Cerebellar nuclear complex (tissue), 1 donor: ENCODE data around the gene CFI.
A peak's percentile ranks its signal among the peaks of the same experiment; 100 is the strongest.

Source experiments
- DNase-seq, 2 experiments: peaks; one replicate each; lab custom pipeline; 2025; lab: John Stamatoyannopoulos, UW

CFI gene

DNA sequence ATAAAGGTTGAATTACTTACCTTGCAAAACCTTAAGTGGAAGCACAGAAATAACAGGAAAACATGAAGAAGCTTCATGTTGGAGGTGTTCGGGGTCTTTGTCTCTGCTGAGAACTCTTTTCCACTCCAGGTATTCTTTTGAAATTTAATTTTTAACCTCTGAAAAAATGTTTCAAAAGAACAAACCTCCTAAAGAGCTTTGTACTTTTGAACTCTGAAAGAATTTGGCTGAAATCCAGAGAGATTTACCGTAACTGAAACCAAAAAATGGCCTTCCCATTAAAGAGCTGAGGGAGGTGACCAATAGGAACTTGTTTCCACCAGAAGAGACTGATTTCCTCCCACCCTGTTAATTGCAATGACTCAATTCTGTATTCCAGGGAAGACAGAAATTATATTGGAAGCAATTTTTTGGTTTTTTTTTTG lies at the start of gene CFI:
TSS of gene CFI (minus strand) at position 105 of the 425 bp plus-strand sequence. CDS start at position 77, 28 bp downstream.
- DNase-seq, result no peak

DNA sequence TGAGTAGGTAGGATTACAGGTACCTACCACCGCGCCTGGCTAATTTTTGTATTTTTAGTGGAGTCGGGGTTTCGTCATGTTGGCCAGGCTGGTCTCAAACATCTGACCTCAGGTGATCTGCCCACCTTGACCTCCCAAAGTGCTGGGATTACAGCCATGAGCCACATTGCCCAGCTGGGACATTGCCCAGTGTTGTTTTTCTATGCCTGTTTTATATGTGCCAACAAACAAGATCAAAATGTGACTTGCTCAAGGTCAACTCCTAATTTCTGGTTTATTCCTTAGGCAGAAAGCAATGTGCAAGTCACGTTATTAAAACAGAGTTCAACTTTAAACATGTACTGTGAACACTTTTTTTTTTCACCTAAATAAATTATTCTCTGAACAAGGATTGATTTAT lies 48.8 kb upstream of the CFI start:
- DNase-seq, result no peak

DNA sequence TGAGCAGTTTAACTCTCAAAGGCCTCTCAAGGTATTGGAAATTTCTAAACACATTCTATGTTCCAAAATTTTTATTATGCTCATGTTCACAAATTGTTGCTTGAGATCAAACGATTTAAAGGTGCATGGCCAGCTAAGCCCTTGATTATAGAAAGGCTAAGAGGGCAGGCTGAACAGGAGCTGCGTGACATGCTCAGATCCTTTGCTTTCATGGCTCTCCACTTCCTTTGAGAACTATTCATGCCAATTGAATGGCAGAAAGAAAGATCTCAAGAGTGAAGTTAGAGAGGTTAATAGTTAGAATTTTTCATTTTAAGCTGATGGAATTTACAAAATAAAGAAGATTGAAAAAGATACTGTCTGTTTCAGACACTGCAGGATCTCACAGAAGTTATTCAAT lies 46.7 kb upstream of the CFI start:
- no peak for DNase-seq

DNA sequence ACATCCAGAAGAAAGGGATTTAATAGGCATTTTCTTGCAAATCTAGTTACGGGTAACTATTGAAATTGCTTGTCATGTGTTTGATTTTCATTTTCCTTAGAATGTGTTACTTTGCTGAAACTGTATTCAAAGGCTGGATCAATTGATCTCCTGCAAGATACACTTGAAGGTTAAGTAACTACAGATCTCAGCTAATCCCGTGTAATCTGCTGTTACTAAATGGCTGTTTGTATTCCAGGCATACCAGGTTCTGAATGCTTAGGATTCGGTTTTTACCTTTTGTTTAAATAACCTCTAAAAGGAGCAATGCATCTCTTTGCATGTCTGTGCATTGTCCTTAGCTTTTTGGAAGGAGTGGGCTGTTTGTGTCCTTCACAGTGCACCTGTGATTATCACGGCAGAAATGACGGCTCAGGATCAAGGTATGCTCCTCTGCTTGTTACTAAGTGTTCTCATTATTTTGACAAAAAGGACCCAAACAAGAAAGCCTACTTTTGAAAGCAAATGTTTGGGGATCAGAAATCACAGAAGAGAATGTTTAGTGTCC lies 46.2 kb upstream of the CFI start, which contains the start of gene LRIT3:
TSS of gene LRIT3 (plus strand) at position 212 of the 547 bp plus-strand sequence. CDS start at position 307, 95 bp downstream.
- no peak for DNase-seq

DNA sequence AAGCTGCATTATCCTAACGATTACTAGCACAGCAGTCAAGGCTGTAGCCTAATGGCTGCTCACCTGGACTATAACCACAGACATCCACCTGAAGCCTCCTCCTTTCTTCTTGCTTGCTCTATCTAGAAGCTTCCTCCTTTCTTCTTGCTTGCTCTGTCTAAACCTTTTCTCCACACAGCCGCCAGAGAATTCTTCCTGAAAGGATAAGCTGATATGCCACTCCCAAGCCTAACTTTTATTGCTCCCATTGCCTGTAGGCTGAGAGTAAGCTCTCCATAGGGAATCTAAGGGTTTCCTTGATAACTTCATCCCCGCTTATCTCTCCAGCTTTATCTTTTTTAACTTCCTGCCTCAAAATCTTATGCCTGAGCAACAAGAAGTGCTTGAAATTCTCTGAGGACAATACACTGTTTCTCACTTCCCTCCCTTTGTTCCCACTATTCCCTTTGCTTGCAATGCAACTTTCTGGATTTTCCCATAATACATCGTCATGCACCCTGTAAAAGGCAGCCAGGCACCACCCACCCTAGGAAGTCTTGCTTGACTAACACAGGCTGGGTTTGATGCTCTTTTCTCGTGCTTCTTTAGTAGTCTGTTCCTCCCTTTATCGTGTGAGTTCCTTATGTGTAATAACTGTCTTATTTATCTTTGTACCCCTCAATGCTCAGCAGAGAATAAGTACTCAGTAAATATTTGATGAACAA lies 44.7 kb upstream of the CFI start:
- DNase-seq, result no peak

DNA sequence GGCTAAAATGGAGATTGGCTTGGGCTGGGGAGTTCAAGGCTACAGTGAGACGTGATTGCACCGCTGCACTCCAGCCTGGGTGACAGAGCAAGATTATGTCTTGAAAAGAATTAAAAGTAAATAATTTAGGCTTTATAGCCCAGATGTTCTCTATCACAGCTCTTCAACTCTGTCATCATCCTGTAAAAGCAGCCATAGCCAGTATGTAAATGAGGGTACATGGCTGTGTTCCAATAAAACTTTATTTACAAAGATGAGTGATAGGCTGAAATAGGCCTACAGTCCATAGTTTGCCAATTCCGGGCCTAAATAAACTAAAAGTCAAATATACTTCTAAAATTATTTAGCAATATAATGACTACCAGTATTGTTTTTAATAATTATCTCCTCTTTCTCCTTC lies 35.2 kb upstream of the CFI start:
- no peak for DNase-seq

DNA sequence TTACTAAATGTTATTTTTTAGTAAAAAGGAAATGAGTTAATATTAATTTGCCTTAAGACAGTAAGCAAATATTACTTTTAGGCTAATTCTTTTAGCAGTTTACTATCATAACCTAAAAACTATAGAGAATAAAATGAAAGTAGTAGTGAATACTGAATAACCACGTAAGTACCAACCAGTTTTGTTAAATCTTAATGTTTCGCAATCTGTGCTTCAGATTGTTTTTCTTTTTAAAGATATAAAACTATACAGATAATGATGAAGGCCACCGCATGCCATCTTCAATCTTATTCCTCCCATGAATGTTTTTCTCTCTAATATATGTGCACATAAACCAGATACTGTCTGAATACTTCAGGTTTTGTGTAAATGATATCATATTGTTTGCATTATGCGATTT lies 32.0 kb upstream of the CFI start:
- no peak for DNase-seq

DNA sequence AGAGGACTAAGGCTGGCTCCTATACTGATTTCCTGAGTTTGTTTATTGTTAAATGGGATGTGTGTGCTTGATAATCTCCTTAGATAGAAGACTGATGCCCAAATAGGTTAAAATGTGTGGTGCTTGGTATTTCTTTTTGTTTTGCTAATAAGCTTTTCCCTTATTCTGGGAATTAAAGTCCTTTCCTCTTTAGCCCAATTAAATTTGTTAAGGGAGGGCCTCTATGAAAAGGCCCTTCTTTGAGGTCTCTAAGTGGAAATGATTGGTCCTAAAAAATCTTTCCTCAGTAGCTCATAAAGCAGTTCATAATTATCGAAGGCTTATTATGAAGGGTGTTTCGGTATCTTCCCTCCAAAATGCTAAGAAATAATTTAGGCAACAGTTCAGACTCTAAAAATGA lies 25.9 kb upstream of the CFI start, which contains the start of gene RRH:
TSS of gene RRH (plus strand) at position 301 of the 400 bp plus-strand sequence. CDS start at position 357, 56 bp downstream.
- DNase-seq, result no peak

DNA sequence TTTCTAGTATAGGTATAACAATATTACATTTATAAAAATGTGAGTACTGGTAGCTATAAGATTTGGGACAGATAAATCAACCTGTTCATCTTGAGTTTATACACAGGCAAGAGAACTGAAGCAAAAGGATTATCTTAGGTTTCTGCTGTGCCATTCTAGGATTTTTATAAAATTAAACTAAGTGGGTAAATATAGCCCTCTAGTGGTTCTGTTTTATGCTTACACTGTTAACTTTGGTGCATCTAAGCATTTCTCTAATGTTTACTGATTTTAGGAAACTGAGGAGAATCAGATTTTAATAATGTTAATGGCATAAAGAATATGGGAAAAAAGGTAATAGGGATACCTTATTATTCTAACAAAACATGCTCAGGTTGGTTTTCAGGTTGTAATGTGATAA lies 24.9 kb upstream of the CFI start:
- no peak for DNase-seq

DNA sequence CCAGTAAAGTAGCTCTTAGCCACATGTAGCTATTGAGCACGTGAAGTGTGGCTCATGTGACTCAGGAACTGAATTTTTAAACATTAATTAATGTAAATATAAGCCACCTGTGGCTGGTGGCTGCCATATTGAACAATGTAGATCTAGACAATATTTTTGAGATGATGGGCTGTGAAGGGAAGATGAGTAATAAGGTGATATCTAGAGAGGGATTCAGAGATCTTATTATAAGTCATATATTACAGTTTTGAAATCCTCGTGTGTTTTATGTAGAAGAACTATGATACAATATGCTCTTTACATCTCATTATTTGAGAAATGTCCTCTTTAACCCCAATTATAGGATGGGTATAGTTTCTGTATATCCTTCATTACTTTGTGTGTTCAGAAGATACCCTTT lies 19.4 kb upstream of the CFI start:
- no peak for DNase-seq

DNA sequence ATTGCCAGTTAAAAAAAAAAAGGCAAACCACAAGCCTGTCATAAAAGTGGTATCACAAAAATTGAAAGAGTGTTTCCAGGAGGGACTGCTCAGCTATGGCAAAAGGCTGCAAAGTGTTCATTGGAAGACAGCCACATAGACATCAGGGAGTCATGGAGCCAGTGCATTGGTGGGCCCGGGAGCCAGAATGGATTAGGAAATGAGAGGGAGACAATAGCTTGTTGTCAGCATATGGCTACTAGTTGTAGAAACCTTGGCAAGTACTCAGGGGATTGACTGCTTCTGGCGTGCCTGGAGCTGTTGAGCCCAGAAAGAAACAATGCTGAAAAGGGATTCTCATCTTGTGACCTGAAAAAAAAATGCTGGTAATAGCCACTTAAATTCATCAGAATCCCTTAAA lies 18.8 kb upstream of the CFI start:
- DNase-seq, result no peak

DNA sequence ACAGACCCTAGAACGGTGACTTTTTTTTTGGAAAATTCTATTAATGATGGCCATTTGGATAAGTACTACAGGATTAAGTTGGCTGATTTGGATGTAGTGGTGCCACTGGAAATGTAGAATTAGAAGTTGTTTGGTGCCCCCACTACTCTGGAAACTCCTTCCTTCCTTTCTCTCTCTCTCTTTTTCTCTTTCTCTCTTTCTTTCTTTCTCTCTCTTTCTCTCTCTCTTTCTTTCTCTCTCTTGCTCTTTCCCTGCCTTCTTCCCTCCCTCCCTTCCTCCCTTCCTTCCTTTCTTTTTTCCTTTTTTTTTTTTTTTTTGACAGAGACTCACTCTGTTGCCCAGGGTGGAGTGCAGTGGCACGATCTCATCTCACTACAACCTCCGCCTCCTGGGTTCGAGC lies 16.5 kb upstream of the CFI start:
- DNase-seq, result no peak

DNA sequence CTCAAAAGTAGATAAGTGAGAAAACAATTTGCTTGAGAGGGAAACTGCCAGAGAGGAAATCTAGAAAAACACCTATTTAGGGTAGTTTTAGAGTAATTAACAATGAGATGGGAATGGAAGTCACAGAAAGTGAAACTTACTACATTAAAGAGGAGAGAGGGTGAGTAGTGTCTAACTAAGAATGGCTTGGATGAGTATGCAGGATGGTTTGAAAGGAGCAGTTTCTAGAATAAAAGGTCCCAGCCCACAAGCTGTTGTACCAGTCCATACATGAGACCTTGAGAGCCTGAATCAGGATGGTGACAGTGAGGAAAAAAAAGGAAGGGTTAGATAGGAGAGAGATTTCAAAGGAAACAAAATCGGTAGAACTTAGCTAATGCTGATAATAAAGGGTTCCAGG lies 15.1 kb upstream of the CFI start:
- DNase-seq, result no peak

DNA sequence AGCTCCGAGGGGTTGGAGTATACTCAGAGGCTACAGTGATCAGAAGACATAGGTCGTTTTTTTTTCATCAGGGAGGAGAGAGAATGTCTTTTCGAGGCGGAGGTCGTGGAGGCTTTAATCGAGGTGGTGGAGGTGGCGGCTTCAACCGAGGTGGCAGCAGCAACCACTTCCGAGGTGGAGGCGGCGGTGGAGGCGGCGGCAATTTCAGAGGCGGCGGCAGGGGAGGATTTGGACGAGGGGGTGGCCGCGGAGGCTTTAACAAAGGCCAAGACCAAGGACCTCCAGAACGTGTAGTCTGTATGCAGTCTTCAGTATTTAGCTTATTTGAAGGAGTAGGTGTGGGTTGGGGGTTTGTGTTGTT lies 14.3 kb upstream of the CFI start:
- no peak for DNase-seq

DNA sequence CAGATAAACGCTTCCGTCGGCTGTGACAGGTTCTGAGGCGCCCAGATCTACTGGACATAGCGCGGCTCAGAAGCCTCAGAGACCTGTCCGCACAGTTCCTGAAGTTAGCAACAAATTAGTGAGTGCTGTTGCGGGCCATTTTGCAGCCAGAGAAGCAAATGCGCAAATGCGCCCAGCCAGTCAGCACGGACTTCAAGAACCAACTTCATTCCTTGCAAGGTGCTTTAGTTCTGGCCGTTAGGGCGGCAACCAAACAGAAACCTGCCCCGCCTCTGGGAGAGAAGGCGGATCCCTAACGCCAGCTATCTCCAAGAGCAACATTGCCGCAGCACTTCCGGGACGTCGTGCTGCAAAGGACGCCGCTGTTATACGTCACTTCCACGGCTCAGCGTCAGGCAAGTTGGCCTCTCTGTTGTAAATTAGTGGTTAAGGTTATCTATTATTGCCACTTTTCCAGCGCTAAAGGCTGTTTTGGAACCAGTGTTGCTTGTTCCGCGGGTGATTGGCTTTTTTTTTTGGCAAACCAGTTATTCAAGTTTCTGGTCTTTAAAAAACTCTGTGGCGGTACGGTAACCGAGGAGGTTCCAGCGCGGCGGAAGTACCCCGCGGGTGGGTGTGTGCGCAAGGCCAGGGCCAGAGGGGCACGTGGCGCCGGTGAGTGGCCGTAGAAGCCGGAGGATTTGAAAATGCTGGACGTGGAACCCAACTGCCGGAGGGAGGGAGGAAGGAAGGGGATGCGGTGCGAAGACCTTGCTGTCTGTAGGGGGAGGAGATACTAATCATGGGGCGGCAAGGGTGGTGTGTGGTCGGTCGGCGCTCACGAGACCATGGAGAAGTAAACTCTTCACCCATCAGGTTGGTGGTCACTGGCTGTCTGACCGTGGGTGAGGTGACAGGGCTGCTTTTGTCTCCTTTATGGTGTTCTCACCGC lies 13.6 kb upstream of the CFI start, which contains the start of gene GAR1:
TSS of gene GAR1 (plus strand) at position 612 of the 931 bp plus-strand sequence. CDS start 403 bp downstream, outside the sequence.
- peak; percentile 42 to 70 for DNase-seq

DNA sequence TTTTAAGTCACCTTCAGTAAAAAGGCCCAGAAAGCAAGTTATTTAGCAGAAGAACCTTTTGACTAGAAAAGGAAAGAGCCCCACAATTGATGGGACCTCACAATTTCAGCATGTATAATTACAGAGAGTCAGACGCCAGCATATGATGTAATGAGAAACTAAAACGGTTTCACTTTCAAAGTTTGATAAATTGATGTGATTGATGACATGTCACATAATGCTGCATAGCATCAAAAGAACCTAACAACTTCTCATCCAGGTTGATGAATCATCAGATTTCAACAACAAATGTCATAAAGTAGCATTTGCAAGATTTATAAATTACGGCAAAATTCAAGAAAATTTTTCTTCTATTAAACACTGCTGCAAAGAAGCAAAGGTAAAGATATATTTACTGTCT lies 9.9 kb upstream of the CFI start:
- no peak for DNase-seq

DNA sequence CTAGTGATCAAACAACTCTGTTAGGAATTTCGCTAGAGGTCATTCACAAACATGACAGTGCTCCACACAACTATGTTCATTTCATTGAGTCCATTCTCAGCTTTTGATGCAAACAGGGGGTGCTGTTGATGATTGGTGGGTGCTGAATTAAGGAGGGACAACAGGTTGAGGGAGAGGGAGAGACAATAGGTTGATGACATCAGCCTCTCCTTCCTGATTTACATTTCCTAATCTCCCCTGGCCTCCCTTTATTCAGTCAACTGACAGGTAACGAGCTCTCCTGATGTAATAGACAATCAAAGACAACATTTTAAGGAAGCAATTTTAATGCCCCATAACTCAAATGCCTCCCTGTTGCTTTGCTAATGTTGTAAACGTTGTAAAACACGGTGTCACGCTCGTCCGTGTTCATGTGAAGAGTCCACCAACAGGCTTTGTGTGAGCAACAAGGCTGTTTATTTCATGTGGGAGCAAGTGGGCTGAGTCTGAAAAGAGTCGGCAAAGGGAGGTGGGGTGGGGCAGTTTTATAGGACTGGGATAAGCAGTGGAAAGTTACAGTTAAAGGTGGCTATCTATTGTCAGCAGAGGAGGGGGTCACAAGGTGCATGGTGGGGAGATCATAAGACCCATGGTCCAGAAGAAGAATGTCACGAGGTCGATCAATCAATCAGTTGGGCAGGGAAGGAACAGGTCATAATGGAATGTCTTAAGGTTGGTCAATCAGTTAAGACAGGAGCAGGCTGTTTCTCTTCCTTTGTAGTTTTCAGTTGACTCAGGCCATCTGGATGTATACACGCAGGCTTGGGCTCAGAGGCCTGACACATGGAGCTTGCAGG lies 9.0 kb upstream of the CFI start:
- no peak for DNase-seq

DNA sequence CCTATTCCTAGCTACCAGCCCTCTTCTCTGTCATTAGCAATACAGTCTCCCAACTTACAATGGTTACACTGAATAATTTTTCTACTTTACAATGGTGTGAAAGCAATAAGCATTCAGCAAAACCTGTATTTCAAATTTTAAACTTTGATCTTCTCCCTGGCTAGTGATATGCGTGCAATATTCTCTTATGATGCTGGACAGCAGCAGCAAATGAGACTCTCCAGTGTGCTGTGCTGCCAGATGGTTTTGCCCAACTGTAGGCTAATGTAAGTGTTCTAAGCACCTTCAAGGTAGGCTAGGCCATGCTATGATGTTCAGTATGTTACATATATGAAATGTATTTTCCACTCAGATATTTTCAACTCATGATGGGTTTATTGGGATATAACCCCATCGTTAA lies 7.9 kb upstream of the CFI start:
- no peak for DNase-seq

DNA sequence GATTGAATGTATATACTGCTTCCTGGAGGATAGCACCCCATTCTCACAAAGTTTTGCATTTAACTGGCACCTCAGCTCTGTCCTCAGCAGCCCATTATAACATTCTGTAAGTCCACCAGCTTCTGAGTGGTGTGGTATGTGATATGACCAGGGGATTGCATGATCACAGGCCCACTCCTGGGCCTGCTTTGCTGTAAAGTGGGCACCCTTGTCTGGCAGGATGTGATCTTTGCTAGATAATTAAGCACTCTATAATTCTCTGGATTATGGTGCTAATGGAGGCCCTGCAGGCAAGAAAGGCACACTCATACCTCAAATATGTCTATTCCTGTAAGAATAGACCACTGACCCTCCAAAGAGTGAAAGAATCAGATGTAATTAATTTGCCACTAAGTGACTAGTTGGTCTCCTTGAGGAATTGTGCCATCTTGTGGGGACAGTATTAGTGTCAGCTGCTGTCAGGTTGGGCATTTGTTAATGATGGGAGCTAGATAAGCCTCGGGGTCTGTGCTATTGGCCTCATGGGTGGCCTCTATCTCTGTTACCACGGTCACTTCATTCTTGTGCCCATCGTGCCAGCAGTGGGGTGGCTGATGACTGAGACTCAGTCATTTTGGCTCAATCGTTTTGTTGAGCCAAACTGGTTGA lies 2.2 kb upstream of the CFI start:
- no peak for DNase-seq

DNA sequence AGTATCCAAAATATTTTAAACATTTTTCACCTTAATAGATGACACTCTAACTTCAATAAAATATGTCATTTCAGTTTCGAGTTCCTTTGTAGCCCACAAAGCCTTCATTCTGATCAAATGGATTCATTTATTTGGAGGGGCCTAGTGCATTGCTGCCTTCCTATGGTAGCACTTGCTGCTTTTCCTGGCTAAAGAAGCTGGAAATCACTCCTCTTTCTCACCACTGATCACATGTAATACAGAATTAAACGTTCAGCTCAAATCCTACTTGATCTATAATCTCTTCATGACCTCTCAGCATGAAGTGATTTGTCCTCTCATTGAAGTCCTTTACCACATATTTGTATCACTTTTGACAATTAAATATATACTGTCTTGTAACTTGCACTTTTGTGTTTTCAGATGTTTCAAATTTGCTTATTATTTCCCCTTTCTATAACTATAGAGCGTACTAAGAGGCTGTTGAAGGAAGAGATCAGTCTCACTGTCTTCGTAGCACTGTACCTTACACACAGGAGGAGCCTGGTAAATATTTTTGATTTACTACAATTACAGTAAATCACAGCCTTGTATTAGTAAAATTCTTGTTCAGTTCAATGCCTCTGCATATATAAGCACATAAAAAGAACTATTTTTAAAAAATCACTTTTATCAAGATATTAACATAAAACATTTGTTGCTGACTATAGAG lies 555 bp downstream of the CFI start:
- DNase-seq, result no peak

DNA sequence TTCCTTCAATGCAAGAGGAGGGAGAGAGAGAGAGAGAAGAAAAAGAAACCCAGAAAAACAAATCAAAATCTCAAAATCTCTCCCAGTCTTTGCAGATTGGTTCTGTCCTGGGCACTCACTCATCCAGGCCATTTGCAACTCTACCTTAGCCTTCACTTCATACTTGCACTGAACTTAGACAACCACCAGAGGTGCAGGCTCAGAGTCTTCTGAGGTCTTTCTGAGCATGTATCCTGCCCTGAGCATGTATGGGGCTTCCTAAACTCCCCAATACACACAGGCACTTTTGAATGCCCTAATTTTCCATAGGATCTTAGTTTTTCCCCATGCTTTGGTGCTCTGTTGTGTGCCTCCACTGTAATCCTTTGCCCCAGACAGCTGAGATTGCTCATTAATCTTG lies 2.9 kb downstream of the CFI start:
- DNase-seq, result no peak
